Large intestine (tissue), 3 donors: Measurements from ENCODE around the gene LRRC7. TPM values are rescaled to one million over a fixed set of nuclear protein-coding genes. Genes with fewer than 3 reads are reported as not detected.

Experiments
- DNase-seq, 2 donors: peaks; one replicate each; pipeline versions ENCODE4 v3.0.0 to v3.0.0-alpha.2; 2013
- H3K27ac ChIP-seq: one replicate; pipeline ENCODE4 v1.5.1; 2013; ENCODE audit warnings: low read length
- H3K27me3 ChIP-seq: 2 replicates; pipeline ENCODE4 v1.6.1; 2013; ENCODE audit warnings: low read length; ENCODE audit not compliant: control insufficient read depth, insufficient read depth
- H3K36me3 ChIP-seq: 2 replicates; pipeline ENCODE4 v1.6.1; 2013; ENCODE audit warnings: low read length; ENCODE audit not compliant: control insufficient read depth, insufficient read depth
- H3K4me1 ChIP-seq: one replicate; pipeline ENCODE4 v1.6.1; 2013; ENCODE audit warnings: low read length; ENCODE audit not compliant: control insufficient read depth, insufficient read depth
- H3K4me3 ChIP-seq: one replicate; pipeline ENCODE4 v1.5.1; 2013; ENCODE audit warnings: low read length
- H3K9me3 ChIP-seq: one replicate; pipeline ENCODE4 v1.6.1; 2013; ENCODE audit warnings: mild to moderate bottlenecking, low read depth, low read length, moderate library complexity; ENCODE audit not compliant: control insufficient read depth
- WGBS: methylation state at CpG from one replicate; pipeline ENCODE4 v1.1.5; 2013; ENCODE audit warnings: low lambda C conversion rate; ENCODE audit not compliant: insufficient coverage; 5-methylcytosine and 5-hydroxymethylcytosine counted together
- polyA plus RNA-seq: library from polyadenylated mRNA; unstranded; fragments of 120-200 nt; gene quantifications from one replicate; pipeline ENCODE4 v1.2.1, GENCODE V29; 2013

The LRRC7 gene
- polyA plus RNA-seq, 1 donor: 5.1 TPM

GRCh38 chr1:69585666-69586065, 17.9 kb downstream of the LRRC7 start:
- no peaks in the 10 kb centered on the region for H3K27me3 ChIP-seq
- no peak overlapping the region for H3K4me3 ChIP-seq
- WGBS: 45% methylated on average over 2 of the region's 2 CpGs
- no peaks in the 10 kb centered on the region for H3K36me3 ChIP-seq
- H3K27ac ChIP-seq: no peak overlapping the region
- no peaks in the 10 kb centered on the region for H3K4me1 ChIP-seq
- H3K9me3 ChIP-seq: no peaks in the 10 kb centered on the region
- peak in 1 of 2 donors; percentile 5 for DNase-seq

DNA sequence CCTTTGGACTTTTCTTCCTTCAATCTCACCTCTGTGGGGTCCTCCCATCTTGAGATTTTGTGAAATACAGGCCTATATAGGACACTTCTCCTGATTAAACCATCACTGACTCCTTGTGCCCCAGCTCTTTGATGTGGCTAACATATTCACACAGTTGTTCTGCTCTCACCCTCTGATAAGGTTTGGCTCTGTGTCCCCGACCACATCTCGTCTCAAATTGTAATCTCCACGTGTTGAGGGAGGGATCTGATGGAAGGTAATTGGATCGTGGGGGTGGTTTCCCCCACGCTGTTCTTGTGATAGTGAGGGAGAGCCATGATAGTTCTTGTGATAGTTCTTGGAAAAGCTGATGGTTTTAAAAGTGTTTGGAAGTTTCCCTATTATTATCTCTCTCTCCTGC, 19.7 kb downstream of the LRRC7 start:
- no peak for DNase-seq
- H3K9me3 ChIP-seq: no peaks in the 10 kb centered on the region
- no peak overlapping the region for H3K27ac ChIP-seq
- H3K4me1 ChIP-seq: no peaks in the 10 kb centered on the region
- no peaks in the 10 kb centered on the region for H3K36me3 ChIP-seq
- no CpG with 5 or more reads among the region's 5 CpGs for WGBS
- H3K4me3 ChIP-seq: no peak overlapping the region
- H3K27me3 ChIP-seq: no peaks in the 10 kb centered on the region

DNA sequence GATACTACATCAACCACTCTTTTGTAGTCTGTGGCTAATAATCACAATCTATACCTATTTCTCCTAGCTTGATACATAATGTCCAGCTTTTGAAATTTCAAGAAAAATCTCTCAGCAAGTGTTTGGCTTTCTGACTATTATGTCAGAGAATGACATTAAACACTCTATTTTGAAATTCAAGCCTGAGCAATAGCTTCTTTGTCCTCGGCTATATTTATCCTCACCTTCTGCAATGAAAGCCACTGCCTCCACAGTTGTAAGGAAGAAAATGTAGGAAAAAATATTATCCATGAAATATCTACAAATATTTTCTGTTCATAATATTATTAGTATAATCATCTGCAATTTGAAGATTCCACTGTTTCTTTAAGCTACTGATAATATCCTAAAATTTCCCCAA, 22.1 kb downstream of the LRRC7 start:
- WGBS: no CpG with 5 or more reads among the region's 1 CpG
- Histone ChIP-seq H3K27me3 (no peaks in the 10 kb centered on the region), H3K4me3 (no peak overlapping the region), H3K9me3 (no peaks in the 10 kb centered on the region), H3K4me1 (no peaks in the 10 kb centered on the region), H3K36me3 (no peaks in the 10 kb centered on the region), H3K27ac (no peak overlapping the region)
- DNase-seq: no peak

- Histone ChIP-seq H3K27me3 (no peaks in the 10 kb centered on the region), H3K4me3 (no peak overlapping the region), H3K27ac (no peak overlapping the region), H3K9me3 (no peaks in the 10 kb centered on the region), H3K36me3 (no peaks in the 10 kb centered on the region), H3K4me1 (no peaks in the 10 kb centered on the region)
- DNase-seq: no peak
- 63% methylated on average over 1 of the region's 6 CpGs for WGBS
Measured at GRCh38 chr1:69592341-69592740, 24.6 kb downstream of the LRRC7 start.

DNA sequence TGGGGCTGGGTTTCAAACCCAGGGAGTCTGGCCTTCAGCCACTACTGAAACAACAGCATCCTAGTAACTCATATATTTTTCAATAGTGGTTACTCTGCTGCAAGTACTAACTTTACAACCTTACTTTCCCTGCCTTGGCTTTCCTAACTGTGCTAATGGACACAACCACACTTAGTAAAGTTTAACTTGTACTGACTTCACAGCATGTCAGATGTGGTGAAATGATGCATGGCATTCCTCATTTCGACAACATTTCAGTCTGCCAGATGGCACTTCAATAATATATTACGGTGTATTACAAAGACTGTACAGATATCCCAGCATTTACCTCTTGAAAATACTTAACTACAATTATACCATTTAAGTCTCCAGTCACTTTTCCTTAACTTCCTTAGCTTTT, 27.8 kb downstream of the LRRC7 start:
- 94% methylated on average over 2 of the region's 2 CpGs for WGBS
- no peaks in the 10 kb centered on the region for H3K9me3 ChIP-seq

GRCh38 chr1:69611316-69611715, 43.6 kb downstream of the LRRC7 start:
- WGBS: no CpG with 5 or more reads among the region's 3 CpGs
- no peak overlapping the region for H3K4me3 ChIP-seq
- H3K27me3 ChIP-seq: no peaks in the 10 kb centered on the region
- H3K9me3 ChIP-seq: no peaks in the 10 kb centered on the region
- no peaks in the 10 kb centered on the region for H3K36me3 ChIP-seq
- DNase-seq: no peak
- no peaks in the 10 kb centered on the region for H3K4me1 ChIP-seq
- no peak overlapping the region for H3K27ac ChIP-seq

More for the DNA sequence above, 27.8 kb downstream of the LRRC7 start:
- no peak overlapping the region for H3K27ac ChIP-seq
- no peaks in the 10 kb centered on the region for H3K27me3 ChIP-seq
- H3K36me3 ChIP-seq: no peaks in the 10 kb centered on the region
- H3K4me3 ChIP-seq: no peak overlapping the region
- no peak for DNase-seq
- H3K4me1 ChIP-seq: no peaks in the 10 kb centered on the region

GRCh38 chr1:69613414-69613813, 45.7 kb downstream of the LRRC7 start:
- no peaks in the 10 kb centered on the region for H3K27me3 ChIP-seq
- no peak overlapping the region for H3K4me3 ChIP-seq
- H3K4me1 ChIP-seq: no peaks in the 10 kb centered on the region
- no CpG with 5 or more reads among the region's 3 CpGs for WGBS
- H3K36me3 ChIP-seq: no peaks in the 10 kb centered on the region
- no peaks in the 10 kb centered on the region for H3K9me3 ChIP-seq
- no peak overlapping the region for H3K27ac ChIP-seq
- DNase-seq: no peak

GRCh38 chr1:69638673-69639072, 71.0 kb downstream of the LRRC7 start:
- no peak for DNase-seq
- H3K4me1 ChIP-seq: no peaks in the 10 kb centered on the region
- no CpG with 5 or more reads among the region's 1 CpG for WGBS
- no peaks in the 10 kb centered on the region for H3K36me3 ChIP-seq
- H3K27ac ChIP-seq: no peak overlapping the region
- no peaks in the 10 kb centered on the region for H3K27me3 ChIP-seq
- no peak overlapping the region for H3K4me3 ChIP-seq
- H3K9me3 ChIP-seq: no peaks in the 10 kb centered on the region

GRCh38 chr1:69639159-69639558, 71.4 kb downstream of the LRRC7 start:
- H3K4me1 ChIP-seq: no peaks in the 10 kb centered on the region
- DNase-seq: no peak
- no peak overlapping the region for H3K27ac ChIP-seq
- H3K9me3 ChIP-seq: no peaks in the 10 kb centered on the region
- no peak overlapping the region for H3K4me3 ChIP-seq
- H3K27me3 ChIP-seq: no peaks in the 10 kb centered on the region
- H3K36me3 ChIP-seq: no peaks in the 10 kb centered on the region

DNA sequence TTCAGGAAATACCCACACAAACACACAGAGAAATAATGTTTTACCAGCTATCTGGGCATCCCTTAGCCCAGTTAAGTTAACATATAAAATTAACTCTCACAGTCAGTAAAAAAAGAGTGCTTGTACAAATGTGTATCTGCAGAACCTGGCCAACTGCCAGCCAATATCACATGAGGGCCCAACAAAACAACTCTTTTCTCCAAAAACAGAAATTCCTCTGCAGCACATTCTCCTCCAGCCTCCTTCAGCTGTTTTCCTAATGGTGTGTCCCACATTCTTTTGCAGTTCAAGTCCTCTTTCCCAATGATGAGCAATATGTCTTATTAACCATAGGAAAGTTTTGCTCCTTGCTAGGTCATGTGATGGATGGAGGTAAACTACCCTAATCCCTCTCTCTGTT, 75.5 kb downstream of the LRRC7 start:
- DNase-seq: no peak
- Histone ChIP-seq H3K4me1 (no peaks in the 10 kb centered on the region), H3K27me3 (no peaks in the 10 kb centered on the region), H3K27ac (no peak overlapping the region), H3K4me3 (no peak overlapping the region), H3K36me3 (no peaks in the 10 kb centered on the region), H3K9me3 (no peaks in the 10 kb centered on the region)

GRCh38 chr1:69645477-69645876, 77.8 kb downstream of the LRRC7 start:
- Histone ChIP-seq H3K27me3 (no peaks in the 10 kb centered on the region), H3K36me3 (no peaks in the 10 kb centered on the region), H3K4me1 (no peaks in the 10 kb centered on the region), H3K27ac (no peak overlapping the region), H3K9me3 (no peaks in the 10 kb centered on the region), H3K4me3 (no peak overlapping the region)
- no CpG with 5 or more reads among the region's 1 CpG for WGBS
- DNase-seq: no peak
